GM23338 (cell line): Measurements from ENCODE around the gene LAMA1. TPM values are rescaled to one million over a fixed set of nuclear protein-coding genes. Genes with fewer than 3 reads are reported as not detected.

Experiments
- ATAC-seq: fragments of 200-7000 bp; cut with Tn5 transposase; 3 replicates; pipeline ENCODE4 v1.9.1; 2020
- DNase-seq: peaks from one replicate; pipeline ENCODE4 v3.0.0-alpha.2; 2015; ENCODE audit warnings: low spot score
- H2AFZ ChIP-seq: fragments of 200-600 bp; sonication (generic); 2 replicates; pipeline ENCODE4 v1.8.0; 2016; ENCODE audit warnings: antibody characterized with exemption, mild to moderate bottlenecking, moderate library complexity
- H3F3A ChIP-seq: fragments of 200-600 bp; sonication (generic); replicated peaks from 2 replicates; pipeline ENCODE4 v1.8.0; 2017; ENCODE audit warnings: antibody characterized with exemption, mixed run types, low read depth
- H3K27ac ChIP-seq: fragments of 200-600 bp; sonication (generic); 2 replicates; pipeline ENCODE4 v1.6.1; 2016; ENCODE audit warnings: low read depth
- H3K27me3 ChIP-seq: fragments of 200-600 bp; sonication (generic); 2 replicates; pipeline ENCODE4 v1.8.0; 2016; ENCODE audit warnings: mild to moderate bottlenecking, mixed run types, moderate library complexity; ENCODE audit not compliant: insufficient read depth
- H3K36me3 ChIP-seq: fragments of 200-600 bp; sonication (generic); 2 replicates; pipeline ENCODE4 v1.8.0; 2016; ENCODE audit warnings: mild to moderate bottlenecking; ENCODE audit not compliant: insufficient read depth
- H3K4me1 ChIP-seq: fragments of 200-600 bp; sonication (generic); 2 replicates; pipeline ENCODE4 v1.8.0; 2016; ENCODE audit warnings: mild to moderate bottlenecking, moderate library complexity; ENCODE audit not compliant: insufficient read depth
- H3K4me2 ChIP-seq: fragments of 200-600 bp; sonication (generic); 2 replicates; pipeline ENCODE4 v1.7.1; 2017; ENCODE audit warnings: mixed run types
- H3K4me3 ChIP-seq: fragments of 200-600 bp; sonication (generic); 2 replicates; pipeline ENCODE4 v1.6.1; 2016; ENCODE audit warnings: mixed run types
- H3K79me2 ChIP-seq: fragments of 200-600 bp; sonication (generic); replicated peaks from 2 replicates; pipeline ENCODE4 v1.8.0; 2017; ENCODE audit warnings: mild to moderate bottlenecking; ENCODE audit not compliant: insufficient read depth
- H3K9me2 ChIP-seq: fragments of 200-600 bp; sonication (generic); 2 replicates; pipeline ENCODE4 v1.8.0; 2017; ENCODE audit not compliant: insufficient read depth
- H4K20me1 ChIP-seq: fragments of 200-600 bp; sonication (generic); replicated peaks from 2 replicates; pipeline ENCODE4 v1.8.0; 2017; ENCODE audit warnings: mild to moderate bottlenecking; ENCODE audit not compliant: insufficient read depth
- H3K27ac Mint-ChIP-seq: 2 replicates; pipeline ENCODE4 v1.8.0; 2020; ENCODE audit warnings: inconsistent platforms, mild to moderate bottlenecking, moderate library complexity, mixed read lengths
- H3K27me3 Mint-ChIP-seq: 3 replicates; pipeline ENCODE4 v1.8.0; 2022; ENCODE audit warnings: low read depth, mild to moderate bottlenecking, moderate library complexity, mixed read lengths, inconsistent platforms; ENCODE audit not compliant: insufficient read depth, poor library complexity
- H3K36me3 Mint-ChIP-seq: 3 replicates; pipeline ENCODE4 v1.8.0; 2021; ENCODE audit warnings: low read depth, mild to moderate bottlenecking, inconsistent platforms, moderate library complexity, mixed read lengths
- H3K4me1 Mint-ChIP-seq: 3 replicates; pipeline ENCODE4 v1.8.0; 2020; ENCODE audit warnings: mild to moderate bottlenecking, inconsistent platforms, mixed read lengths
- H3K4me3 Mint-ChIP-seq: 3 replicates; pipeline ENCODE4 v1.8.0; 2021; ENCODE audit warnings: moderate library complexity, mild to moderate bottlenecking, inconsistent platforms, mixed read lengths
- H3K9me3 Mint-ChIP-seq: 3 replicates; pipeline ENCODE4 v1.8.0; 2020; ENCODE audit warnings: moderate library complexity, mild to moderate bottlenecking, inconsistent platforms, mixed read lengths
- CREB1 ChIP-seq: fragments of 250-450 bp; sonication (Bioruptor Pico); IDR thresholded peaks from 2 replicates; pipeline ENCODE4 v1.5.0; 2020; ENCODE audit warnings: low read depth, mild to moderate bottlenecking, moderate library complexity
- EZH2 ChIP-seq: fragments of 200-600 bp; sonication (generic); IDR thresholded peaks from one replicate; pipeline ENCODE4 v1.8.0; 2017; ENCODE audit warnings: antibody characterized with exemption, mild to moderate bottlenecking, low read depth; ENCODE audit not compliant: unreplicated experiment
- EZH2phosphoT487 ChIP-seq: fragments of 200-600 bp; sonication (generic); IDR thresholded peaks from one replicate; pipeline ENCODE4 v1.8.1; 2018; ENCODE audit warnings: antibody characterized with exemption; ENCODE audit not compliant: unreplicated experiment
- JUNB ChIP-seq: IDR thresholded peaks from one replicate; pipeline ENCODE4 v1.6.1; 2016; ENCODE audit warnings: antibody characterized with exemption; ENCODE audit not compliant: unreplicated experiment
- POLR2AphosphoS5 ChIP-seq: IDR thresholded peaks from 2 replicates; pipeline ENCODE4 v1.6.1; 2016; ENCODE audit warnings: antibody characterized with exemption, low read depth
- ZNF114 ChIP-seq: fragments of 250-450 bp; sonication (Bioruptor Pico); IDR thresholded peaks from 2 replicates; pipeline ENCODE4 v1.5.0; 2020; ENCODE audit warnings: mild to moderate bottlenecking, moderate library complexity
- ZNF331 ChIP-seq: fragments of 250-450 bp; sonication (Bioruptor Pico); IDR thresholded peaks from 2 replicates; pipeline ENCODE4 v1.5.0; 2020; ENCODE audit warnings: low read depth, mild to moderate bottlenecking, moderate library complexity
- polyA plus RNA-seq: library from polyadenylated mRNA; unstranded; fragments of >200 nt; fragmentation: Nextera tagmentation; extraction: Ambion mirVana; gene quantifications from 2 replicates; pipeline ENCODE4 v1.2.1, GENCODE V29; 2016
- total RNA-seq: library from RNA; depleted of rRNA; stranded (reverse); fragments of >200 nt; shearing (Covaris generic); gene quantifications from 2 replicates; pipeline ENCODE4 v1.2.3, GENCODE V29; 2014
- TF ChIP-seq, protein P1 (sequence below): IDR thresholded peaks from one replicate; pipeline ENCODE4 v1.6.1; 2018; ENCODE audit warnings: antibody characterized with exemption; ENCODE audit not compliant: unreplicated experiment
- TF ChIP-seq, protein P2 (sequence below): IDR thresholded peaks from 2 replicates; pipeline ENCODE4 v1.6.1; 2016; ENCODE audit warnings: antibody characterized with exemption
- TF ChIP-seq, protein P3 (sequence below): fragments of 250-450 bp; sonication (Bioruptor Pico); IDR thresholded peaks from 2 replicates; pipeline ENCODE4 v1.5.0; 2020; ENCODE audit warnings: mild to moderate bottlenecking, moderate library complexity

The LAMA1 gene
- total and polyA plus RNA-seq, 2 experiments from 2014 or later: 14.8 to 52.3 TPM

DNA sequence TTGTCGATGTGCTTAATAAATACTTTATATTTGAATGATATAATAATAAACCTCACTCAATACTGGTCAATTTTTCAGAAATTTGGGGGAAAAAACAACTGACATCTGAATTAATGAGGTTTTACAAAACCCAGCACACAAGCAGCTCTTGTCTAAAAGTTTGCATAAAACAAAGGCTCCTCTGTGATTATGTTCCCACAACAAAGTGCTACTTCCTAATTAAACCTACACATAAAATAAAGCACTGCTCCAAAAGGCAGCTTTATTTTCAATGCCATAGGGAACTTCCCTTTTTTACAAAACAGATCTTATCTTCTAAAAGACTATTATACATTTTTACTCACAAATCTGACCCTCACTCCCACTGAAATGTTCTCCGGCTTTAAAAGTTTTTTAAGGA lies 47.1 kb downstream of the LAMA1 start:
- no peaks in the 10 kb centered on the region for H3K79me2 ChIP-seq
- Mint-ChIP-seq H3K4me3 (no peak overlapping the region), H3K36me3 (no peaks in the 10 kb centered on the region; the same call in 2 of the 3 replicates), H3K4me1 (peaks cover 15% of the 10 kb centered on the region), H3K27ac (no peak overlapping the region), H3K27me3 (peaks cover 3% of the 10 kb centered on the region), H3K9me3 (no peaks in the 10 kb centered on the region)
- TF ChIP-seq, protein P1, sequence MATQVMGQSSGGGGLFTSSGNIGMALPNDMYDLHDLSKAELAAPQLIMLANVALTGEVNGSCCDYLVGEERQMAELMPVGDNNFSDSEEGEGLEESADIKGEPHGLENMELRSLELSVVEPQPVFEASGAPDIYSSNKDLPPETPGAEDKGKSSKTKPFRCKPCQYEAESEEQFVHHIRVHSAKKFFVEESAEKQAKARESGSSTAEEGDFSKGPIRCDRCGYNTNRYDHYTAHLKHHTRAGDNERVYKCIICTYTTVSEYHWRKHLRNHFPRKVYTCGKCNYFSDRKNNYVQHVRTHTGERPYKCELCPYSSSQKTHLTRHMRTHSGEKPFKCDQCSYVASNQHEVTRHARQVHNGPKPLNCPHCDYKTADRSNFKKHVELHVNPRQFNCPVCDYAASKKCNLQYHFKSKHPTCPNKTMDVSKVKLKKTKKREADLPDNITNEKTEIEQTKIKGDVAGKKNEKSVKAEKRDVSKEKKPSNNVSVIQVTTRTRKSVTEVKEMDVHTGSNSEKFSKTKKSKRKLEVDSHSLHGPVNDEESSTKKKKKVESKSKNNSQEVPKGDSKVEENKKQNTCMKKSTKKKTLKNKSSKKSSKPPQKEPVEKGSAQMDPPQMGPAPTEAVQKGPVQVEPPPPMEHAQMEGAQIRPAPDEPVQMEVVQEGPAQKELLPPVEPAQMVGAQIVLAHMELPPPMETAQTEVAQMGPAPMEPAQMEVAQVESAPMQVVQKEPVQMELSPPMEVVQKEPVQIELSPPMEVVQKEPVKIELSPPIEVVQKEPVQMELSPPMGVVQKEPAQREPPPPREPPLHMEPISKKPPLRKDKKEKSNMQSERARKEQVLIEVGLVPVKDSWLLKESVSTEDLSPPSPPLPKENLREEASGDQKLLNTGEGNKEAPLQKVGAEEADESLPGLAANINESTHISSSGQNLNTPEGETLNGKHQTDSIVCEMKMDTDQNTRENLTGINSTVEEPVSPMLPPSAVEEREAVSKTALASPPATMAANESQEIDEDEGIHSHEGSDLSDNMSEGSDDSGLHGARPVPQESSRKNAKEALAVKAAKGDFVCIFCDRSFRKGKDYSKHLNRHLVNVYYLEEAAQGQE: no peak
- no peak for TF ChIP-seq ZNF114
- no peak for TF ChIP-seq POLR2AphosphoS5
- no peak for TF ChIP-seq EZH2
- TF ChIP-seq ZNF331 (CRISPR knock-in tag): no peak
- TF ChIP-seq EZH2phosphoT487: no peak
- TF ChIP-seq, protein P2, sequence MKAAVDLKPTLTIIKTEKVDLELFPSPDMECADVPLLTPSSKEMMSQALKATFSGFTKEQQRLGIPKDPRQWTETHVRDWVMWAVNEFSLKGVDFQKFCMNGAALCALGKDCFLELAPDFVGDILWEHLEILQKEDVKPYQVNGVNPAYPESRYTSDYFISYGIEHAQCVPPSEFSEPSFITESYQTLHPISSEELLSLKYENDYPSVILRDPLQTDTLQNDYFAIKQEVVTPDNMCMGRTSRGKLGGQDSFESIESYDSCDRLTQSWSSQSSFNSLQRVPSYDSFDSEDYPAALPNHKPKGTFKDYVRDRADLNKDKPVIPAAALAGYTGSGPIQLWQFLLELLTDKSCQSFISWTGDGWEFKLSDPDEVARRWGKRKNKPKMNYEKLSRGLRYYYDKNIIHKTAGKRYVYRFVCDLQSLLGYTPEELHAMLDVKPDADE: no peak
- no peak for TF ChIP-seq JUNB
- TF ChIP-seq, protein P3, sequence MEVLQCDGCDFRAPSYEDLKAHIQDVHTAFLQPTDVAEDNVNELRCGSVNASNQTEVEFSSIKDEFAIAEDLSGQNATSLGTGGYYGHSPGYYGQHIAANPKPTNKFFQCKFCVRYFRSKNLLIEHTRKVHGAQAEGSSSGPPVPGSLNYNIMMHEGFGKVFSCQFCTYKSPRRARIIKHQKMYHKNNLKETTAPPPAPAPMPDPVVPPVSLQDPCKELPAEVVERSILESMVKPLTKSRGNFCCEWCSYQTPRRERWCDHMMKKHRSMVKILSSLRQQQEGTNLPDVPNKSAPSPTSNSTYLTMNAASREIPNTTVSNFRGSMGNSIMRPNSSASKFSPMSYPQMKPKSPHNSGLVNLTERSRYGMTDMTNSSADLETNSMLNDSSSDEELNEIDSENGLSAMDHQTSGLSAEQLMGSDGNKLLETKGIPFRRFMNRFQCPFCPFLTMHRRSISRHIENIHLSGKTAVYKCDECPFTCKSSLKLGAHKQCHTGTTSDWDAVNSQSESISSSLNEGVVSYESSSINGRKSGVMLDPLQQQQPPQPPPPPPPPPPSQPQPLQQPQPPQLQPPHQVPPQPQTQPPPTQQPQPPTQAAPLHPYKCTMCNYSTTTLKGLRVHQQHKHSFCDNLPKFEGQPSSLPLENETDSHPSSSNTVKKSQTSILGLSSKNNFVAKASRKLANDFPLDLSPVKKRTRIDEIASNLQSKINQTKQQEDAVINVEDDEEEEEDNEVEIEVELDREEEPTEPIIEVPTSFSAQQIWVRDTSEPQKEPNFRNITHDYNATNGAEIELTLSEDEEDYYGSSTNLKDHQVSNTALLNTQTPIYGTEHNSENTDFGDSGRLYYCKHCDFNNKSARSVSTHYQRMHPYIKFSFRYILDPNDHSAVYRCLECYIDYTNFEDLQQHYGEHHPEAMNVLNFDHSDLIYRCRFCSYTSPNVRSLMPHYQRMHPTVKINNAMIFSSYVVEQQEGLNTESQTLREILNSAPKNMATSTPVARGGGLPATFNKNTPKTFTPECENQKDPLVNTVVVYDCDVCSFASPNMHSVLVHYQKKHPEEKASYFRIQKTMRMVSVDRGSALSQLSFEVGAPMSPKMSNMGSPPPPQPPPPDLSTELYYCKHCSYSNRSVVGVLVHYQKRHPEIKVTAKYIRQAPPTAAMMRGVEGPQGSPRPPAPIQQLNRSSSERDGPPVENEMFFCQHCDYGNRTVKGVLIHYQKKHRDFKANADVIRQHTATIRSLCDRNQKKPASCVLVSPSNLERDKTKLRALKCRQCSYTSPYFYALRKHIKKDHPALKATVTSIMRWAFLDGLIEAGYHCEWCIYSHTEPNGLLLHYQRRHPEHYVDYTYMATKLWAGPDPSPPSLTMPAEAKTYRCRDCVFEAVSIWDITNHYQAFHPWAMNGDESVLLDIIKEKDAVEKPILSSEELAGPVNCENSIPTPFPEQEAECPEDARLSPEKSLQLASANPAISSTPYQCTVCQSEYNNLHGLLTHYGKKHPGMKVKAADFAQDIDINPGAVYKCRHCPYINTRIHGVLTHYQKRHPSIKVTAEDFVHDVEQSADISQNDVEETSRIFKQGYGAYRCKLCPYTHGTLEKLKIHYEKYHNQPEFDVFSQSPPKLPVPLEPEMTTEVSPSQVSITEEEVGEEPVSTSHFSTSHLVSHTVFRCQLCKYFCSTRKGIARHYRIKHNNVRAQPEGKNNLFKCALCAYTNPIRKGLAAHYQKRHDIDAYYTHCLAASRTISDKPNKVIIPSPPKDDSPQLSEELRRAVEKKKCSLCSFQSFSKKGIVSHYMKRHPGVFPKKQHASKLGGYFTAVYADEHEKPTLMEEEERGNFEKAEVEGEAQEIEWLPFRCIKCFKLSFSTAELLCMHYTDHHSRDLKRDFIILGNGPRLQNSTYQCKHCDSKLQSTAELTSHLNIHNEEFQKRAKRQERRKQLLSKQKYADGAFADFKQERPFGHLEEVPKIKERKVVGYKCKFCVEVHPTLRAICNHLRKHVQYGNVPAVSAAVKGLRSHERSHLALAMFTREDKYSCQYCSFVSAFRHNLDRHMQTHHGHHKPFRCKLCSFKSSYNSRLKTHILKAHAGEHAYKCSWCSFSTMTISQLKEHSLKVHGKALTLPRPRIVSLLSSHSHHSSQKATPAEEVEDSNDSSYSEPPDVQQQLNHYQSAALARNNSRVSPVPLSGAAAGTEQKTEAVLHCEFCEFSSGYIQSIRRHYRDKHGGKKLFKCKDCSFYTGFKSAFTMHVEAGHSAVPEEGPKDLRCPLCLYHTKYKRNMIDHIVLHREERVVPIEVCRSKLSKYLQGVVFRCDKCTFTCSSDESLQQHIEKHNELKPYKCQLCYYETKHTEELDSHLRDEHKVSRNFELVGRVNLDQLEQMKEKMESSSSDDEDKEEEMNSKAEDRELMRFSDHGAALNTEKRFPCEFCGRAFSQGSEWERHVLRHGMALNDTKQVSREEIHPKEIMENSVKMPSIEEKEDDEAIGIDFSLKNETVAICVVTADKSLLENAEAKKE: no peak
- TF ChIP-seq CREB1 (CRISPR knock-in tag): no peak
- H3K4me3 ChIP-seq: no peak overlapping the region
- no peak overlapping the region for H3K27ac ChIP-seq
- H3K27me3 ChIP-seq: no peaks in the 10 kb centered on the region
- no peak for DNase-seq
- H3K9me2 ChIP-seq: no peaks in the 10 kb centered on the region
- H3K4me1 ChIP-seq: no peaks in the 10 kb centered on the region; the same call in 1 of the 2 replicates
- no peak for ATAC-seq
- H4K20me1 ChIP-seq: no peaks in the 10 kb centered on the region
- no peak overlapping the region for H3K4me2 ChIP-seq
- no peak overlapping the region for H2AFZ ChIP-seq
- H3F3A ChIP-seq: no peaks in the 10 kb centered on the region
- H3K36me3 ChIP-seq: no peaks in the 10 kb centered on the region
